Astrocyte of the cerebellum (primary cell): ENCODE measurements around the gene SFXN4.

ENCODE experiments used
- DNase-seq: peaks from one replicate; pipeline ENCODE4 v3.0.0-alpha.2; 2011; ENCODE audit warnings: low read depth
- H3K4me3 ChIP-seq: 2 replicates; pipeline ENCODE4 v1.5.1; 2011; ENCODE audit warnings: mild to moderate bottlenecking, low read depth, low read length, moderate library complexity
- in situ Hi-C: cut with HindIII; loops from 2 replicates; pipeline ENCODE4 v1.10.0; 2017; ENCODE audit warnings: low sequenced_read_pairs
- TF ChIP-seq, protein P1 (sequence below): IDR thresholded peaks from 2 replicates; pipeline ENCODE4 v1.5.1; 2012; ENCODE audit warnings: low read length, low read depth, moderate library complexity, mild to moderate bottlenecking; ENCODE audit errors: missing control alignments

The SFXN4 gene

DNA sequence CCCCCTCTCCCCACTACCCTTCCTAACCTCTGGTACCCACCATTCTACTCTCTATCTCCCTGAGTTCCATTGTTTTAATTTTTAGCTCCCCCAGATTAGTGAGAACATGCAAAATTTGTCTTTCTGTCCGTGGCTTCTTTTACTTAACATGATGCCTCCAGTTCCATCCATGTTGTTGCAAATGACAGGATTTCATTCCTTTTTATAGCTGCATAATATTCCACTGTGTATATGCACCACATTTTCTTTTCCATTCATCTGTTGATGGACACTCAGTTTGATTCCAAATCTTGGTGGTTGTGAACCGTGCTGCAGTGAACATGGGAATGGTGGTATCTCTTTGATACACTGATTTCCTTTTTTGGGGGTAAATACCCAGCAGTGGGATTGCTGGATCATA lies 39.6 kb downstream of the SFXN4 start:
- in situ Hi-C loops: no loop called here
- no peak for DNase-seq
- TF ChIP-seq, protein P1, sequence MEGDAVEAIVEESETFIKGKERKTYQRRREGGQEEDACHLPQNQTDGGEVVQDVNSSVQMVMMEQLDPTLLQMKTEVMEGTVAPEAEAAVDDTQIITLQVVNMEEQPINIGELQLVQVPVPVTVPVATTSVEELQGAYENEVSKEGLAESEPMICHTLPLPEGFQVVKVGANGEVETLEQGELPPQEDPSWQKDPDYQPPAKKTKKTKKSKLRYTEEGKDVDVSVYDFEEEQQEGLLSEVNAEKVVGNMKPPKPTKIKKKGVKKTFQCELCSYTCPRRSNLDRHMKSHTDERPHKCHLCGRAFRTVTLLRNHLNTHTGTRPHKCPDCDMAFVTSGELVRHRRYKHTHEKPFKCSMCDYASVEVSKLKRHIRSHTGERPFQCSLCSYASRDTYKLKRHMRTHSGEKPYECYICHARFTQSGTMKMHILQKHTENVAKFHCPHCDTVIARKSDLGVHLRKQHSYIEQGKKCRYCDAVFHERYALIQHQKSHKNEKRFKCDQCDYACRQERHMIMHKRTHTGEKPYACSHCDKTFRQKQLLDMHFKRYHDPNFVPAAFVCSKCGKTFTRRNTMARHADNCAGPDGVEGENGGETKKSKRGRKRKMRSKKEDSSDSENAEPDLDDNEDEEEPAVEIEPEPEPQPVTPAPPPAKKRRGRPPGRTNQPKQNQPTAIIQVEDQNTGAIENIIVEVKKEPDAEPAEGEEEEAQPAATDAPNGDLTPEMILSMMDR: no peak
- H3K4me3 ChIP-seq: no peak overlapping the region

DNA sequence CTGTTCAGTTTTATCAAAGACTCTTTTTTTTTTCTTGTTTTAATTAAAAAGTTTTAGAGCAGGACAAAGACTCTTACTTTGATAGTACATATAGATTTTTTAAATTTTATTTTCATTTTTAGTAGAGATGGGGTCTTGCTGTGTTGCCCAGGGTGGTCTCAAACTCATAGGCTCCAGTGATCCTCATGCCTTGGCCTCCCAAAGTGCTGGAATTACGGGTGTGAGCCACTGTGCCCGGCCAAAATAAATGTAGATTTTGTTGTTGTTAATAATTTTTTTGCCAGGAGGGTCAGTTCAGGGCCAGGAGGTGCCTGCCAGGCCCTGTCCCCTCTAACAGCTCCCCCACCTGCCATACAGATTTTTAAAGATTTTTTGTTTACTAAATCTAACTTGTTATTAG lies 44.6 kb downstream of the SFXN4 start:
- TF ChIP-seq, protein P1: no peak
- in situ Hi-C loops: no loop called here
- DNase-seq: no peak
- no peak overlapping the region for H3K4me3 ChIP-seq

DNA sequence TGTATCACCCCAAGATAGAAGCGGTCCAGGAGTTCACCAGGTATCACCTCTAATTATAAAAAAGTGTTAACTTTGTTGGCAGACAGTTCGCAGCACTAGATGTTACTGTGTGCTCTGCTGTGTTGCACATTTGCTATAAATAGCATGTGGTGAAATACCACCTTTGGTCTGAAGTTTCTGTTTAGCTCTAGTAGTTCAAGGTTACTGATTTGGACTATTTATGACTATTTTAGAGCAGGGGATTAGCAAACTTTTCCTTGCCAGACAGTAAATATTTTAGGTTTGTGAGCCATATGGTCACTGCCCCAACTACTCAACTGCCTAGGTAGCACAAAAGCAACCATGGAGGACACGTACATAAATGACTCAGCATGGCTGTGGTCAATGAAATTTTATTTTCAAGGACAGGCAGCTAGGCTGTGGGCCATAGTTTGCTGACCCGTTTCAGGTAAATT lies 45.1 kb downstream of the SFXN4 start:
- DNase-seq: no peak
- TF ChIP-seq, protein P1: no peak
- in situ Hi-C loops: no loop called here
- H3K4me3 ChIP-seq: no peak overlapping the region

DNA sequence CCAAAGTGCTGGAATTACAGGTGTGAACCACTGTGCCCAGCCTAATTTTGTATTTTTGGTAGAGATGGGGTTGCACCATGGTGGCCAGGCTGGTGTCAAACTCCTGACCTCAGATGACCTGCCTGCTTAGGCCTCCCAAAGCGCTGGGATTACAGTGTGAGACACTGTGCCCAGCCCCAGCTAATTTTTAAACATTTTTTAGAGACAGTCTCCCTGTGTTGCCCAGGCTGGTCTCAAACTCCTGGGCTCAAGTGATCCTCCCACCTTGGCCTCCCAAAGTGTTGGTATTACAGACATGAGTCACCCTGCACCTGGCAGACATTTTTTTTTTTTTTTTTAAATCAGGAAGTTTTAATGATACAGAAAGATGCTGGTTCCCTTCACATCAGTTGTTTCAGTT lies 46.1 kb downstream of the SFXN4 start:
- TF ChIP-seq, protein P1: no peak
- in situ Hi-C loops: no loop called here
- H3K4me3 ChIP-seq: no peak overlapping the region
- no peak for DNase-seq

DNA sequence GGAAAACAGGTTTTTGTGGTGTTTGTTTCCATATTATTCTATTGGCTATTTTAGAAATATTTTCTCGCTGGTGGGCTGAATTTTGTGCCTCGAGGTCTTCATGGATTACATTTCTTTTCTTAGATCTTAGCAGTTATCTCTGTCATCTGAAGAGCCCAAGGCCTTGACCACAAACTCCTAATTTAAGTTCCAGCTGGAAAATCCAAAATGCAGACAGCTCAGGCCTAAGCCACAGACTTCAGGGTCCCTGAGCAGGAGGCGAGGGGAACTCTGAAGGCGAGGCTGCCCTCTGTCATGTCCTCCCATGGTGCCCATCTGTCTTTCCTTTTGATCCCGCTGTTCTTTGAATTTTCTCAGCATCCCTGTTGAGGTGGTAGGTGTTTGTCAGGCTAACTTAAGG lies 47.3 kb downstream of the SFXN4 start:
- in situ Hi-C loops: no loop called here
- TF ChIP-seq, protein P1: no peak
- no peak overlapping the region for H3K4me3 ChIP-seq
- DNase-seq: no peak

DNA sequence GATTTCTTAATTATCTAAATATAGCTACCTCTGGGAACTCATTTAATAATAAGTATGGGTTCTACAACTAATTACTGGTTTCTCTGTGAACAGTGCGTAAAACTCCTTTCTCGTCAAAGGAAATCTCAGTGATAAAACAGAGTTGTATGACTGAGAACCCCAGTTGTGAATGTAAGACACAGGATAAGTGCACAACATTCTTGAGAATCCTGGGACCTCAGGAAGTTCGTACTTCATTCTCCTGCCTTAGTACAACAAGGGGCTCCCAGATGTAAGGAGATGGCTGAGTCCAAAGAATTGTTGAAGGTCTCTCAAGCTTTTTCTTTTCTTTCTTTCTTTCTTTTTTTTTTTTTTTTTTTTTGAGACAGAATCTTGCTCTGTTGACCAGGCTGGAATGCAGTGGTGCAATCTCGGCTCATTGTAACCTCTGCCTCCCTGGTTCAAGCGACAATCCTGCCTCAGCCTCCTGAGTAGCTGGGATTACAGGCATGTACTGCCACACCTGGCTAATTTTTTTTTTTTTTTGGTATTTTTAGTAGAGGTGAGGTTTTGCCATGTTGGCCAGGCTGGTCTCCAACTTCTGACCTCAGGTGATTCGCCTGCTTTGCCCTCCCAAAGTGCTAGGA lies 49.1 kb downstream of the SFXN4 start:
- no peak overlapping the region for H3K4me3 ChIP-seq
- TF ChIP-seq, protein P1: no peak
- in situ Hi-C loops: no loop called here
- no peak for DNase-seq
